Esophagus squamous epithelium (tissue), 5 donors: Measurements from ENCODE around the gene NDUFA5. TPM values are rescaled to one million over a fixed set of nuclear protein-coding genes. Genes with fewer than 3 reads are reported as not detected.

Source experiments
- DNase-seq: peaks from one replicate; lab custom pipeline; 2025; lab: John Stamatoyannopoulos, UW
- H3K27ac ChIP-seq, 4 donors: fragments of 200-600 bp; sonication (generic); one replicate each; pipeline ENCODE4 v1.5.1; 2016 to 2019; ENCODE audit warnings: mild to moderate bottlenecking in 1 of 4
- H3K27me3 ChIP-seq, 4 donors: fragments of 200-600 bp; sonication (generic); 1 replicate in 3 of 4; 2 replicates in 1 of 4; pipeline versions ENCODE4 v1.5.1 to v1.6.0; 2017 to 2021; ENCODE audit warnings: antibody characterized with exemption in 1 of 4
- H3K36me3 ChIP-seq, 3 donors: fragments of 200-600 bp; sonication (generic); one replicate each; pipeline ENCODE4 v1.5.1; 2016 to 2019
- H3K4me1 ChIP-seq, 3 donors: fragments of 200-600 bp; sonication (generic); one replicate each; pipeline ENCODE4 v1.5.1; 2017 to 2019
- H3K4me3 ChIP-seq, 4 donors: fragments of 200-600 bp; sonication (generic); 1 replicate in 3 of 4; 2 replicates in 1 of 4; pipeline ENCODE4 v1.5.1; 2016 to 2019; ENCODE audit warnings: mild to moderate bottlenecking in 2 of 4, moderate library complexity in 1 of 4
- H3K9me3 ChIP-seq, 3 donors: fragments of 200-600 bp; sonication (generic); one replicate each; pipeline ENCODE4 v1.5.1; 2016 to 2019
- POLR2A ChIP-seq, 4 donors: fragments of 450-650 bp; IDR thresholded peaks; one replicate each; pipeline ENCODE4 v1.6.1; 2017; ENCODE audit warnings: antibody characterized with exemption in 4 of 4, mild to moderate bottlenecking in 4 of 4, moderate library complexity in 3 of 4
- WGBS, 2 donors: methylation state at CpG; one replicate each; pipeline ENCODE4 v1.1.5; 2018; 5-methylcytosine and 5-hydroxymethylcytosine counted together
- intact Hi-C: fragments of 100-400 bp; cut with DNase I; formaldehyde crosslinking; loops from one replicate; pipeline ENCODE4 v1.15.0; 2022
- total RNA-seq, 4 donors: library from RNA; depleted of rRNA; stranded (reverse); fragments of >200 nt; gene quantifications; one replicate each; pipeline ENCODE4 v1.1.0, GENCODE V29; 2016
- TF ChIP-seq, protein P1 (sequence below), 6 experiments: fragments of 450-650 bp in 4 of 6; fragments of 200-600 bp in 2 of 6; sonication (generic) in 2 of 6; IDR thresholded peaks; one replicate each; pipeline ENCODE4 v1.5.1; 2016 to 2019; ENCODE audit warnings: antibody characterized with exemption in 6 of 6, mild to moderate bottlenecking in 4 of 6, moderate library complexity in 4 of 6
- donor health status: DM: yes; HTN: yes; CAD: no.

NDUFA5 gene
- total RNA-seq, 4 donors from 2014 or later, result 17.1 to 55.6 (median 43.8) TPM

DNA sequence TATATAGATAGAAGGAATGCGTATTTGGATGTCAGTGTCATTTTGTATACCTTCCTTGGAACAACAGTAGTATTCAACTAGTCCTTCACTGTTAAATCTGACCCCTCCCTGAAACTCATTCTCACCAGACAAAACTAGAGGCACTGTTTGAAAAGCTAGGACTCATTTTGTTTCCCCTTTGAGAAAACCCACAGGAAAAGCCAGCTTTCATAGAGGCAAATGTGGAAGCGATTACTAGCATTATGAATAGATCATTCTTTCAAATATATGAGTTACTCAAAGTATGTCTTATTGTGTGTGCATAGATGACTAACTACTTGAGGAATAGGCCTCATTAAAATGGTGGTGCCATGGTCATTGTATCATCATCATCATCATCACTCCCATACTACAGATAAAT, 42.1 kb upstream of the NDUFA5 start:
- Histone ChIP-seq H3K9me3 (no peaks in the 10 kb centered on the region), H3K4me3 (no peak overlapping the region), H3K4me1 (no peaks in the 10 kb centered on the region), H3K27me3 (peaks cover 0 to 11% (median 0%) of the 10 kb centered on the region in 4 donors), H3K27ac (no peak overlapping the region), H3K36me3 (no peaks in the 10 kb centered on the region)
- WGBS, 2 donors, result 89 to 93% methylated on average over 2 of the region's 2 CpGs
- intact Hi-C loops, result no loop called here
- TF ChIP-seq POLR2A (IDR thresholded peaks at IDR 0.05), result no peak
- TF ChIP-seq, protein P1, sequence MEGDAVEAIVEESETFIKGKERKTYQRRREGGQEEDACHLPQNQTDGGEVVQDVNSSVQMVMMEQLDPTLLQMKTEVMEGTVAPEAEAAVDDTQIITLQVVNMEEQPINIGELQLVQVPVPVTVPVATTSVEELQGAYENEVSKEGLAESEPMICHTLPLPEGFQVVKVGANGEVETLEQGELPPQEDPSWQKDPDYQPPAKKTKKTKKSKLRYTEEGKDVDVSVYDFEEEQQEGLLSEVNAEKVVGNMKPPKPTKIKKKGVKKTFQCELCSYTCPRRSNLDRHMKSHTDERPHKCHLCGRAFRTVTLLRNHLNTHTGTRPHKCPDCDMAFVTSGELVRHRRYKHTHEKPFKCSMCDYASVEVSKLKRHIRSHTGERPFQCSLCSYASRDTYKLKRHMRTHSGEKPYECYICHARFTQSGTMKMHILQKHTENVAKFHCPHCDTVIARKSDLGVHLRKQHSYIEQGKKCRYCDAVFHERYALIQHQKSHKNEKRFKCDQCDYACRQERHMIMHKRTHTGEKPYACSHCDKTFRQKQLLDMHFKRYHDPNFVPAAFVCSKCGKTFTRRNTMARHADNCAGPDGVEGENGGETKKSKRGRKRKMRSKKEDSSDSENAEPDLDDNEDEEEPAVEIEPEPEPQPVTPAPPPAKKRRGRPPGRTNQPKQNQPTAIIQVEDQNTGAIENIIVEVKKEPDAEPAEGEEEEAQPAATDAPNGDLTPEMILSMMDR (IDR thresholded peaks at IDR 0.05), result no peak
- no peak for DNase-seq

DNA sequence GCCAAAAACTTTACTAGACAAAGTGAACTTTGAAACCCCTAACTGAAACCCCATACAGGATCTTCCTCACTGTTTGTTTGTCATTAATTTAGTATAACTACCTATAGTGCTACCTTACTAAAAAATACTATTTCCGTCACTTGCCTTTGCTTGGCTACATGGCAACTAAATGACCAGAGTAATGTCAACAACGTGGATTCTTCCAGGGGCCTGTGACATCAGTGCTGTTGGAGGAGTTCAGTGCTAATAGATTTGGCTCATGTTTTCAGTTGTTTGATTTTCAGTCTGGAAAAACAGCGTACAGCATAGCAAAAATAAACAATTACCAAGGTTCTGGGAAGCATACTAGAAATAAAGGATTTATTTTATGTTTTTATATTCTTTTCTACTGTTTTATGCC, 41.0 kb upstream of the NDUFA5 start:
- no peak for DNase-seq
- 62 to 68% methylated on average over 3 of the region's 3 CpGs for WGBS, 2 donors
- Histone ChIP-seq H3K4me3 (no peak overlapping the region), H3K27ac (no peak overlapping the region), H3K4me1 (no peaks in the 10 kb centered on the region), H3K36me3 (no peaks in the 10 kb centered on the region), H3K9me3 (no peaks in the 10 kb centered on the region), H3K27me3 (peaks cover 0 to 6% (median 0%) of the 10 kb centered on the region in 4 donors)
- intact Hi-C loops, result no loop called here
- TF ChIP-seq, protein P1 (IDR thresholded peaks at IDR 0.05), result no peak
- TF ChIP-seq POLR2A (IDR thresholded peaks at IDR 0.05), result no peak

DNA sequence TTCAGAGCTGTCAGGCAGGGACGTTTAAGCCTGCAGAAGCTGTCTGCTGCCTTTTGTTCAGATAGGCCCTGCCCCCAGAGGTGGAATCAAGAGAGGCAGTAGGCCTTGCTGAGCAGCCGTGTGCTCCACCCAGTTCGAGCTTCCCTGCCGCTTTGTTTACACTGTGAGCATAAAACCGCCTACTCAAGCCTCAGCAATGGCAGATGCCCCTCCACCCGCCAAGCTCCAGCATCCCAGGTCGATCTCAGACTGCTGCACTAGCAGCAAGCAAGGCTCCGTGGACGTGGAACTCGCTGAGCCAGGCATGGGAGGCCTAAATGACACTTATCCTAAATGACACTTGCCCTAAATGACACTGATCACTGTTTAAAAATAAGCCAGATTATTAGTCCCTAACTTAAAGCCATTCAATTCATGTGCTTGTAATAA, 37.2 kb upstream of the NDUFA5 start:
- intact Hi-C loops, result no loop called here
- TF ChIP-seq, protein P1 (IDR thresholded peaks at IDR 0.05), result no peak
- TF ChIP-seq POLR2A (IDR thresholded peaks at IDR 0.05), result no peak
- no peak for DNase-seq
- H3K9me3 ChIP-seq, result no peaks in the 10 kb centered on the region
- no peak overlapping the region for H3K27ac ChIP-seq
- no peaks in the 10 kb centered on the region for H3K4me1 ChIP-seq
- H3K36me3 ChIP-seq, result no peaks in the 10 kb centered on the region
- WGBS, 2 donors, result 49 to 70% methylated on average over 2 to 7 of the region's 10 CpGs
- H3K4me3 ChIP-seq, result no peak overlapping the region
- H3K27me3 ChIP-seq, result peaks cover 0 to 3% (median 0%) of the 10 kb centered on the region in 4 donors

DNA sequence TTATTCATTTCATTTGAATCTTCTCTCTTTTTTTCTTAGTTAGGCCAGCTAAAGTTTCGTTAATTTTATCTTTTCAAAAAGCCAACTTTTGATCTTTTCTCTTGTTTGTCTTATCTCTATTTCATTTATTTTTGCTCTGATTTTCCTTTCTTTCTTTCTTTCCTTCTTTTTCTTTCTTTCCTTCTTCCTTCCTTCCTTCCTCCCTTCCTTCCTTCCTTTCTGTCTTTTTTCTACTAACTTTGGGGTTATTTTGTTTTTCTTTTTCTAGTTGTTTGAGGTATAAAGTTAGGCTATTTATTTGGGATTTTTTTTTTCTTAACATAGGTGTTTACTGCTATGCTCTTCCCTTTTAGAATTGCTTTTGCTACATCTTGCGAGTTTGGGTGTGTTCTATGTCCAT, 30.8 kb upstream of the NDUFA5 start:
- intact Hi-C loops, result no loop called here
- Histone ChIP-seq H3K36me3 (no peaks in the 10 kb centered on the region), H3K4me1 (no peaks in the 10 kb centered on the region), H3K4me3 (no peak overlapping the region), H3K27ac (no peak overlapping the region), H3K27me3 (no peaks in the 10 kb centered on the region), H3K9me3 (no peaks in the 10 kb centered on the region)
- 87 to 88% methylated on average over 2 of the region's 2 CpGs for WGBS, 2 donors
- DNase-seq, result no peak
- TF ChIP-seq, protein P1 (IDR thresholded peaks at IDR 0.05), result no peak
- no peak for TF ChIP-seq POLR2A (IDR thresholded peaks at IDR 0.05)

DNA sequence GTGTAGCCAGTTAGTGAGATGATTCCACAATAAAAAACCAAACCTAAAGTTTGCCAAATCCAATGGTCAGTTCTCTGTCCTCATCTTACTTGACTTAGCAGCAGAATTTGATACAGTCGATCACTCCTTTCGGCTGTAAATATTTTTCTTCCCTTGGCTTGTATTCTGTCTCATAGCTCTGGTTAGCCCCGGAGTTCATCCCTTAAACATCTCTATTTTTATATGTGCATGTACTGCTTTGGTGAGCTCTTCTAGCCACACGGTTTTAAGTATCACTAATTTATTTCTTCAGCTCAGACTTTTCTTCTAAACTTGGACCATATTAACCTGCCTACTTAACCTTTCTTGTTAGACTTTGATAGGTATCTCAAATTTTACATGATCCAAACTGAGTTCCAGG, 26.2 kb upstream of the NDUFA5 start:
- no peaks in the 10 kb centered on the region for H3K9me3 ChIP-seq
- H3K27me3 ChIP-seq, result peaks cover 0 to 12% (median 0%) of the 10 kb centered on the region in 4 donors
- no peaks in the 10 kb centered on the region for H3K4me1 ChIP-seq
- 78 to 90% methylated on average over 4 of the region's 4 CpGs for WGBS, 2 donors
- H3K4me3 ChIP-seq, result no peak overlapping the region
- intact Hi-C loops, result no loop called here
- TF ChIP-seq POLR2A (IDR thresholded peaks at IDR 0.05), result no peak
- no peaks in the 10 kb centered on the region for H3K36me3 ChIP-seq
- no peak for DNase-seq
- no peak overlapping the region for H3K27ac ChIP-seq

DNA sequence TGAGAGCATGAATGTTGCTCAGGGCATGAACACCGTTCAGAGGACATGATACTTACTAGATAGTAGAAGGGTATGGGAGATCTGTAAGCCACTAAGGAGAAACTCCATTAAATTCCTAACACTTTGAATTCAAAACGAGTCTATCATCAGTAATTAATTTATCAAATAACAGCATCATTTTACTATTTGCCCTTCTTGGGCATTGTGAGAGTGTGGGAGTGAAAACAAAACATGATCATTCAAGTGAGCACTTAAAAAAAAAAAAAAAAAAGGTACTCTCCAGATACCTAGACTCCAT, 23.5 kb upstream of the NDUFA5 start:
- intact Hi-C loops, result no loop called here
- TF ChIP-seq, protein P1 (IDR thresholded peaks at IDR 0.05), result no peak
- no peak for TF ChIP-seq POLR2A (IDR thresholded peaks at IDR 0.05)

More for the DNA sequence above, 23.5 kb upstream of the NDUFA5 start:
- Histone ChIP-seq H3K9me3 (no peaks in the 10 kb centered on the region), H3K4me3 (no peak overlapping the region), H3K27ac (no peak overlapping the region), H3K27me3 (peaks cover 0 to 27% (median 0%) of the 10 kb centered on the region in 4 donors), H3K4me1 (no peaks in the 10 kb centered on the region), H3K36me3 (no peaks in the 10 kb centered on the region)
- no peak for DNase-seq
- WGBS, 2 donors, result 16 to 25% methylated on average over 2 of the region's 2 CpGs
